RCC 7860 (cell line): Measurements from ENCODE around the gene NEURL1B.

Experiments used
- DNase-seq: peaks from one replicate; pipeline ENCODE4 v3.0.0-alpha.2; 2015; ENCODE audit warnings: low spot score
- FAIRE-seq: peaks from 2 replicates; lab custom pipeline; 2012; peaks lifted over from hg19 to GRCh38; lab: Jason Lieb, UNC

The NEURL1B gene

GRCh38 chr5:172608773-172609172 is 32.3 kb upstream of the NEURL1B start:
- DNase-seq (no peak), FAIRE-seq (no peak)

- no peak for DNase-seq
- no peak for FAIRE-seq
Measured at GRCh38 chr5:172610643-172611042, 30.4 kb upstream of the NEURL1B start.

- no peak for DNase-seq
- no peak for FAIRE-seq
Measured at GRCh38 chr5:172611913-172612312, 29.1 kb upstream of the NEURL1B start.

GRCh38 chr5:172612771-172613170 is 28.3 kb upstream of the NEURL1B start:
- DNase-seq (no peak), FAIRE-seq (no peak)

- DNase-seq (no peak), FAIRE-seq (no peak)
Measured at GRCh38 chr5:172616136-172616535, 24.9 kb upstream of the NEURL1B start.

- FAIRE-seq = no peak
Measured at GRCh38 chr5:172616730-172617129, 24.3 kb upstream of the NEURL1B start.

GRCh38 chr5:172617817-172618216 is 23.2 kb upstream of the NEURL1B start:
- FAIRE-seq (no peak), DNase-seq (no peak)

More at GRCh38 chr5:172616730-172617129, 24.3 kb upstream of the NEURL1B start:
- no peak for DNase-seq

- DNase-seq = no peak
- FAIRE-seq = no peak
Measured at GRCh38 chr5:172618574-172619365, 22.3 kb upstream of the NEURL1B start.

- DNase-seq (no peak), FAIRE-seq (no peak)
Measured at GRCh38 chr5:172620506-172620905, 20.6 kb upstream of the NEURL1B start.

- DNase-seq = no peak
- no peak for FAIRE-seq
Measured at GRCh38 chr5:172622091-172623046, 18.7 kb upstream of the NEURL1B start.

- FAIRE-seq (no peak), DNase-seq (no peak)
Measured at GRCh38 chr5:172623313-172623980, 17.6 kb upstream of the NEURL1B start.

GRCh38 chr5:172624083-172624995 is 16.7 kb upstream of the NEURL1B start:
- FAIRE-seq (no peak), DNase-seq (no peak)

- DNase-seq = no peak
Measured at GRCh38 chr5:172624996-172625964, 15.8 kb upstream of the NEURL1B start.

GRCh38 chr5:172626031-172626581 is 15.0 kb upstream of the NEURL1B start:
- FAIRE-seq (no peak), DNase-seq (no peak)

More at GRCh38 chr5:172624996-172625964, 15.8 kb upstream of the NEURL1B start:
- FAIRE-seq = no peak

- no peak for DNase-seq
- no peak for FAIRE-seq
Measured at GRCh38 chr5:172630082-172630481, 11.0 kb upstream of the NEURL1B start.

- no peak for FAIRE-seq
- DNase-seq = no peak
Measured at GRCh38 chr5:172630482-172630881, 10.6 kb upstream of the NEURL1B start.

GRCh38 chr5:172630986-172631385 is 10.1 kb upstream of the NEURL1B start:
- FAIRE-seq = no peak

GRCh38 chr5:172632346-172633092 is 8.5 kb upstream of the NEURL1B start:
- DNase-seq (no peak), FAIRE-seq (no peak)

More at GRCh38 chr5:172630986-172631385, 10.1 kb upstream of the NEURL1B start:
- no peak for DNase-seq
